MCF 10A (cell line): ENCODE measurements around the gene CEP83. TPM values are rescaled to one million over a fixed set of nuclear protein-coding genes. Genes with fewer than 3 reads are reported as not detected.

Source experiments
- BruUV-seq: library from RNA; stranded (reverse); fragments of 400-500 nt; replicated peaks from 2 replicates; lab custom pipeline; 2021; lab: Mats Ljungman, UMichigan
- CTCF ChIA-PET: fragments of 300-600 bp; sonication (Branson Sonifier 250); formaldehyde crosslinking; extraction: SDS; loops from one replicate; lab custom pipeline; 2021; ENCODE audit warnings: antibody characterized with exemption, inconsistent platforms; lab: Yijun Ruan, JAX
- POLR2A ChIA-PET: fragments of 300-600, 350-650 bp; sonication (Branson Sonifier 250); formaldehyde crosslinking; extraction: SDS; loops from one replicate; lab custom pipeline; 2020; ENCODE audit warnings: antibody characterized with exemption, inconsistent platforms; lab: Yijun Ruan, JAX
- DNase-seq: peaks from one replicate; pipeline ENCODE4 v3.0.0-alpha.2; 2018; ENCODE audit not compliant: unreplicated experiment
- H3K27ac Mint-ChIP-seq: one replicate; pipeline ENCODE4 v1.8.0; 2022; ENCODE audit warnings: mild to moderate bottlenecking, low read depth, mixed read lengths; ENCODE audit not compliant: unreplicated experiment
- H3K27me3 Mint-ChIP-seq: one replicate; pipeline ENCODE4 v1.8.0; 2022; ENCODE audit warnings: mixed read lengths; ENCODE audit not compliant: insufficient read depth, unreplicated experiment
- H3K36me3 Mint-ChIP-seq: one replicate; pipeline ENCODE4 v1.8.0; 2022; ENCODE audit warnings: mild to moderate bottlenecking, moderate library complexity, mixed read lengths; ENCODE audit not compliant: insufficient read depth, unreplicated experiment
- H3K4me1 Mint-ChIP-seq: one replicate; pipeline ENCODE4 v1.8.0; 2022; ENCODE audit warnings: mixed read lengths; ENCODE audit not compliant: insufficient read depth, unreplicated experiment
- H3K4me3 Mint-ChIP-seq: one replicate; pipeline ENCODE4 v1.8.0; 2022; ENCODE audit warnings: mild to moderate bottlenecking, moderate library complexity, mixed read lengths; ENCODE audit not compliant: unreplicated experiment
- H3K9me3 Mint-ChIP-seq: one replicate; pipeline ENCODE4 v1.8.0; 2022; ENCODE audit warnings: mixed read lengths; ENCODE audit not compliant: unreplicated experiment
- CTCF ChIP-seq: fragments of 200-600 bp; IDR thresholded peaks from one replicate; pipeline ENCODE4 v1.8.0; 2022; ENCODE audit warnings: antibody characterized with exemption, mild to moderate bottlenecking; ENCODE audit not compliant: unreplicated experiment
- intact Hi-C: fragments of 100-400 bp; cut with micrococcal nuclease; formaldehyde crosslinking; loops from 2 replicates; pipeline ENCODE4 v1.14.1; 2022
- total RNA-seq: library from RNA; stranded (reverse); gene quantifications from 2 replicates; pipeline ENCODE4 v1.2.3, GENCODE V29; 2022

Gene CEP83
- total RNA-seq, 1 experiment from 2014 or later, result 28.1 TPM

DNA sequence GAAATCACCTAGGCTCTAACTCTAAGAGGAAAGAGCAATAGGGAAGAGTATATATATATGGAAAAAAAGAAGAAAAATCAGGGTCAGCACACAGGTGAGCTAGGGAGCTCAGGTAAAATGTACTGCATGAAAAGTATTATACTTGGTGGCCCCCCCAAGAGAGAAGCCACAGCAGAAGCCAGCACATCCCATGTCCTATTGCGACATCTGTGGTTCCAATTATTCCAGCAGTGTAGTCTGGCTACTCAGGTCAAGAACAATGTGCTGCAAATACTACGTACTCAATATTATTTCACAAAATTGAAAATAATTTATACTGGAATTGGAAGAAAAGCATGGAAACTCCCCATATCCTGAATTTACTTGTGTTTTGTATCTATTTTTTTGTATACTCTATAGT, 85.5 kb downstream of the CEP83 start:
- Mint-ChIP-seq H3K27me3 (no peaks in the 10 kb centered on the region), H3K4me3 (no peak overlapping the region), H3K36me3 (peaks cover 19% of the 10 kb centered on the region), H3K9me3 (no peaks in the 10 kb centered on the region), H3K4me1 (no peaks in the 10 kb centered on the region), H3K27ac (no peak overlapping the region)
- BruUV-seq, result no TSS peak
- intact Hi-C loops, result no loop called here
- CTCF ChIA-PET, result no interaction called here
- DNase-seq, result no peak
- no peak for TF ChIP-seq CTCF
- POLR2A ChIA-PET, result interaction anchor here (1.3 kb wide), 1 partner anchor 11 kb away, joined by 3 read pairs; no protein-coding TSS in a partner anchor

DNA sequence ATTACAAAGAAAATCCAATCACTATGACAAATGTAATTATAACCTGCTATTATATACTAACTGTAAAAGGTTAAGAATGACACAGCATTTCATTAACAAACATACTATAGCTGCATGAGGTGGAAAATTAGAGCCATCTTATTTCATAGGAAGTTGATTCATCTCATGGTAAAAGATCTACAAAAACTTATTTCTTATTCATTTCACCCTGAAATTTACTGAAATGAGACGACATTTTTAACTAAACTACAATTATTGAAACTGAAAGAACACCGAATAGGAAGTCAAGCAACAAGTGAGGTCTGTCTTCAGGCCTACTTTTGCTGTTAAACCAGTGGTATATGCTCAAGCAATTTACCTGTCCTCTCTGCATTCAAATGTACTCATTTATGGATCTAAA, 87.2 kb downstream of the CEP83 start:
- peaks cover 19% of the 10 kb centered on the region for H3K36me3 Mint-ChIP-seq
- no TSS peak for BruUV-seq
- no peak overlapping the region for H3K4me3 Mint-ChIP-seq
- ChIA-PET POLR2A (no interaction called here), CTCF (no interaction called here)
- no peaks in the 10 kb centered on the region for H3K4me1 Mint-ChIP-seq
- H3K9me3 Mint-ChIP-seq, result no peaks in the 10 kb centered on the region
- H3K27me3 Mint-ChIP-seq, result no peaks in the 10 kb centered on the region
- TF ChIP-seq CTCF, result no peak
- no peak overlapping the region for H3K27ac Mint-ChIP-seq
- no peak for DNase-seq
- intact Hi-C loops, result no loop called here

DNA sequence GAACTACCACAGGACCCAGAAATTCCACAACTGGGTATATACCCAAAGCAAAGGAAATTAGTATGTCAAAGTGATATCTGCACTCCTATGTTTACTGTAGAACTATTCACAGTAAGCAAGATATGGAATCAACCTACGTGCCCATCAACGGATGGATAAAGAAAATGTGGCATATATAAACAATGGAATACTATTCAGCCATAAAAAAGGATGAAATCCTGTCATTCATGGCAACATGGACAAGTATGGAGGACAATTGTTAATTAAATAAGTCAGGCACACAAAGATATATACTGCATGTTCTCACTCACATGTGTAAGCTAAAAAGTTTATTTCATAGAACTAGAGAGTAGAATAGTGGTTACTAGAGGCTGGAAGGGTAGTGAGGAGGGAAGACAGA, 97.0 kb downstream of the CEP83 start:
- BruUV-seq, result no TSS peak
- no peak overlapping the region for H3K4me3 Mint-ChIP-seq
- no peak overlapping the region for H3K27ac Mint-ChIP-seq
- CTCF ChIA-PET, result no interaction called here
- no peak for TF ChIP-seq CTCF
- intact Hi-C loops, result no loop called here
- no peaks in the 10 kb centered on the region for H3K27me3 Mint-ChIP-seq
- H3K36me3 Mint-ChIP-seq, result peaks cover 29% of the 10 kb centered on the region
- POLR2A ChIA-PET, result interaction anchor here (0.7 to 1.2 kb wide), 2 partner anchors 12 to 15 kb away, joined by 3 read pairs; no protein-coding TSS in a partner anchor
- no peak for DNase-seq
- peaks cover 20% of the 10 kb centered on the region for H3K9me3 Mint-ChIP-seq
- H3K4me1 Mint-ChIP-seq, result no peaks in the 10 kb centered on the region

GRCh38 chr12:94359761-94360160, 99.9 kb downstream of the CEP83 start:
- H3K9me3 Mint-ChIP-seq, result peaks cover 22% of the 10 kb centered on the region
- H3K36me3 Mint-ChIP-seq, result peaks cover 23% of the 10 kb centered on the region
- H3K4me1 Mint-ChIP-seq, result no peaks in the 10 kb centered on the region
- POLR2A ChIA-PET, result interaction anchor here (0.6 kb wide), 1 partner anchor 624 kb away, joined by 3 read pairs; no protein-coding TSS in a partner anchor
- BruUV-seq, result no TSS peak
- no peak for DNase-seq
- H3K4me3 Mint-ChIP-seq, result no peak overlapping the region
- intact Hi-C loops, result no loop called here
- no peak overlapping the region for H3K27ac Mint-ChIP-seq
- H3K27me3 Mint-ChIP-seq, result no peaks in the 10 kb centered on the region
- no peak for TF ChIP-seq CTCF
- CTCF ChIA-PET, result interaction anchor here (0.6 kb wide), 1 partner anchor 56 kb away, joined by 4 read pairs; no protein-coding TSS in a partner anchor
